Hepatocyte (in vitro differentiated cells): ENCODE results near the gene HRH4.

Experiments used
- EZH2 ChIP-seq: fragments of 200-600 bp; sonication (generic); IDR thresholded peaks from 2 replicates; pipeline ENCODE4 v1.6.1; 2016; ENCODE audit warnings: antibody characterized with exemption, mild to moderate bottlenecking, borderline replicate concordance
- TF ChIP-seq, protein P1 (sequence below): fragments of 200-600 bp; sonication (generic); IDR thresholded peaks from 2 replicates; pipeline ENCODE4 v1.5.1; 2016; ENCODE audit warnings: antibody characterized with exemption, mild to moderate bottlenecking; ENCODE audit not compliant: poor library complexity

GRCh38 chr18:24482821-24483220 lies 22.4 kb downstream of the HRH4 start:
- TF ChIP-seq, protein P1, sequence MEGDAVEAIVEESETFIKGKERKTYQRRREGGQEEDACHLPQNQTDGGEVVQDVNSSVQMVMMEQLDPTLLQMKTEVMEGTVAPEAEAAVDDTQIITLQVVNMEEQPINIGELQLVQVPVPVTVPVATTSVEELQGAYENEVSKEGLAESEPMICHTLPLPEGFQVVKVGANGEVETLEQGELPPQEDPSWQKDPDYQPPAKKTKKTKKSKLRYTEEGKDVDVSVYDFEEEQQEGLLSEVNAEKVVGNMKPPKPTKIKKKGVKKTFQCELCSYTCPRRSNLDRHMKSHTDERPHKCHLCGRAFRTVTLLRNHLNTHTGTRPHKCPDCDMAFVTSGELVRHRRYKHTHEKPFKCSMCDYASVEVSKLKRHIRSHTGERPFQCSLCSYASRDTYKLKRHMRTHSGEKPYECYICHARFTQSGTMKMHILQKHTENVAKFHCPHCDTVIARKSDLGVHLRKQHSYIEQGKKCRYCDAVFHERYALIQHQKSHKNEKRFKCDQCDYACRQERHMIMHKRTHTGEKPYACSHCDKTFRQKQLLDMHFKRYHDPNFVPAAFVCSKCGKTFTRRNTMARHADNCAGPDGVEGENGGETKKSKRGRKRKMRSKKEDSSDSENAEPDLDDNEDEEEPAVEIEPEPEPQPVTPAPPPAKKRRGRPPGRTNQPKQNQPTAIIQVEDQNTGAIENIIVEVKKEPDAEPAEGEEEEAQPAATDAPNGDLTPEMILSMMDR: no peak
- no peak for TF ChIP-seq EZH2
